RWPE1 (cell line): ENCODE measurements around the gene CNTNAP2.

ENCODE experiments used
- CTCF ChIA-PET: fragments of 350-600 bp; sonication (Branson Sonifier 250); formaldehyde crosslinking; extraction: SDS; loops from one replicate; lab custom pipeline; 2021; lab: Yijun Ruan, JAX
- POLR2A ChIA-PET: fragments of 400-600 bp; formaldehyde crosslinking; extraction: SDS; loops from one replicate; lab custom pipeline; 2020; ENCODE audit warnings: antibody characterized with exemption; ENCODE audit not compliant: low non-redundant PET; lab: Yijun Ruan, JAX
- DNase-seq: peaks from one replicate; pipeline ENCODE4 v3.0.0; 2012; ENCODE audit warnings: low spot score
- H3K27ac ChIP-seq: fragments of 450-650 bp; 2 replicates; pipeline ENCODE4 v1.5.1; 2017
- TF ChIP-seq, protein P1 (sequence below): fragments of 450-650 bp; conservative IDR thresholded peaks from 2 replicates; pipeline ENCODE4 v1.5.1; 2017; ENCODE audit warnings: low read depth, mild to moderate bottlenecking

The CNTNAP2 gene

DNA sequence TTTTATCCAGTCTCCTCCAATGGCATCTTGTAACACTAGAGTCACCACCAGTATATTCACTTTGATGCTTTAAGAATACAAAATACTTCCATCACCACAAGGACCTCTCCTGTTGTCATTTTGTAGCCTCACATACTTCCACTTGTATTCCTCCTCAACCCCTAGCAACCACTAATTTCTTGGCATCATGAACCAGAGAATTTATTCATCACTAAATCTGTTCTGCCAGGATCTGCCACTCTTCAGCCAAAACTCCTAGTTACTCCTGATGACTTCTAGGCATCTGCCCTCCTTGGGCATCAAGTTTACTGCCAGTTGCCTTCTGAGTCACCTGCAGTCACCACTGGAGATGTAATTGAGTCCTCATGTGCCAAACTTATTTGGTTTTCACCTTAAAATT, 906.8 kb downstream of the CNTNAP2 start:
- DNase-seq, result no peak
- ChIA-PET CTCF (no interaction called here), POLR2A (no interaction called here)
- H3K27ac ChIP-seq, result no peak overlapping the region
- TF ChIP-seq, protein P1, sequence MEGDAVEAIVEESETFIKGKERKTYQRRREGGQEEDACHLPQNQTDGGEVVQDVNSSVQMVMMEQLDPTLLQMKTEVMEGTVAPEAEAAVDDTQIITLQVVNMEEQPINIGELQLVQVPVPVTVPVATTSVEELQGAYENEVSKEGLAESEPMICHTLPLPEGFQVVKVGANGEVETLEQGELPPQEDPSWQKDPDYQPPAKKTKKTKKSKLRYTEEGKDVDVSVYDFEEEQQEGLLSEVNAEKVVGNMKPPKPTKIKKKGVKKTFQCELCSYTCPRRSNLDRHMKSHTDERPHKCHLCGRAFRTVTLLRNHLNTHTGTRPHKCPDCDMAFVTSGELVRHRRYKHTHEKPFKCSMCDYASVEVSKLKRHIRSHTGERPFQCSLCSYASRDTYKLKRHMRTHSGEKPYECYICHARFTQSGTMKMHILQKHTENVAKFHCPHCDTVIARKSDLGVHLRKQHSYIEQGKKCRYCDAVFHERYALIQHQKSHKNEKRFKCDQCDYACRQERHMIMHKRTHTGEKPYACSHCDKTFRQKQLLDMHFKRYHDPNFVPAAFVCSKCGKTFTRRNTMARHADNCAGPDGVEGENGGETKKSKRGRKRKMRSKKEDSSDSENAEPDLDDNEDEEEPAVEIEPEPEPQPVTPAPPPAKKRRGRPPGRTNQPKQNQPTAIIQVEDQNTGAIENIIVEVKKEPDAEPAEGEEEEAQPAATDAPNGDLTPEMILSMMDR, result no peak

- ChIA-PET CTCF (no interaction called here), POLR2A (no interaction called here)
- H3K27ac ChIP-seq, result no peak overlapping the region
- no peak for DNase-seq
- TF ChIP-seq, protein P1, result no peak
These were observed 913.4 kb downstream of the CNTNAP2 start for GRCh38 chr7:147029953-147030352.

- no peak overlapping the region for H3K27ac ChIP-seq
- POLR2A ChIA-PET, result no interaction called here
- TF ChIP-seq, protein P1, result no peak
- CTCF ChIA-PET, result no interaction called here
- no peak for DNase-seq
These were observed 917.0 kb downstream of the CNTNAP2 start for GRCh38 chr7:147033641-147034040.

GRCh38 chr7:147041438-147041837, 924.8 kb downstream of the CNTNAP2 start:
- no peak overlapping the region for H3K27ac ChIP-seq
- TF ChIP-seq, protein P1, result no peak
- no peak for DNase-seq
- ChIA-PET CTCF (no interaction called here), POLR2A (no interaction called here)

- no peak for DNase-seq
- no peak overlapping the region for H3K27ac ChIP-seq
- CTCF ChIA-PET, result no interaction called here
- POLR2A ChIA-PET, result no interaction called here
- TF ChIP-seq, protein P1, result no peak
These were observed 928.3 kb downstream of the CNTNAP2 start for GRCh38 chr7:147044941-147045340.

DNA sequence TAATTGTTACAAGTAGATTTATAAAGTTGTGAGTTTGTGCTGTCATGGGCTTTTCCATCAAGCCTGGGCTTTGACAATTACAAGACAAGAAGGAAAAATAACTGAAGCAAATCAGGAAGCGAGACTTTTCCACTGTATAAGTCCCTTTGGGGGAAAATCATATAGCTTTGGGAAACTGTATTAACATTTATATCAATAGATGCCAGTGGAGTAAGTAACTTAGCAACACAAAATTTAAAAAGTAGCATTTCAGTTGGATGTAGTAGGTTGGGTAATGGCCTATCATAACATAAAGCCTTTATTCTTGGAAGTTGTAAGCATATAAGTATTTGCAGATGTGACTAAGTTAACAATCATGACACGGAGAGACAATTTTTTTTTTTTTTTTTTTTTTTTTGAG, 931.1 kb downstream of the CNTNAP2 start:
- ChIA-PET CTCF (no interaction called here), POLR2A (no interaction called here)
- no peak overlapping the region for H3K27ac ChIP-seq
- TF ChIP-seq, protein P1, result no peak
- DNase-seq, result no peak

- TF ChIP-seq, protein P1, result no peak
These were observed 932.3 kb downstream of the CNTNAP2 start for GRCh38 chr7:147048864-147049263.

More at GRCh38 chr7:147048864-147049263, 932.3 kb downstream of the CNTNAP2 start:
- ChIA-PET CTCF (no interaction called here), POLR2A (no interaction called here)
- no peak overlapping the region for H3K27ac ChIP-seq
- no peak for DNase-seq
